IPS-18c (cell line): ENCODE results near the gene MLN.

Source experiments
- H3K4me3 ChIP-seq: 2 replicates; pipeline ENCODE4 v1.7.0; 2013; ENCODE audit warnings: low read depth, mild to moderate bottlenecking, low read length, moderate library complexity; ENCODE audit not compliant: insufficient read depth
- H3K9me3 ChIP-seq: one replicate; pipeline ENCODE4 v1.6.1; 2013; ENCODE audit warnings: mild to moderate bottlenecking, low read length, moderate library complexity; ENCODE audit not compliant: control insufficient read depth, insufficient read depth

The MLN gene

GRCh38 chr6:33784787-33785186 lies 19.0 kb downstream of the MLN start:
- Histone ChIP-seq H3K9me3 (no peaks in the 10 kb centered on the region), H3K4me3 (no peak overlapping the region; the same call in 1 of the 2 replicates)

- Histone ChIP-seq H3K4me3 (no peak overlapping the region), H3K9me3 (no peaks in the 10 kb centered on the region)
These were observed 19.9 kb downstream of the MLN start for GRCh38 chr6:33783781-33784520.

- peaks cover 2% of the 10 kb centered on the region for H3K9me3 ChIP-seq
- H3K4me3 ChIP-seq, result no peak overlapping the region
These were observed 21.2 kb downstream of the MLN start for GRCh38 chr6:33782561-33782960.

- Histone ChIP-seq H3K4me3 (no peak overlapping the region), H3K9me3 (peaks cover 2% of the 10 kb centered on the region)
These were observed 22.4 kb downstream of the MLN start for GRCh38 chr6:33781131-33781975.

- Histone ChIP-seq H3K4me3 (no peak overlapping the region), H3K9me3 (peaks cover 2% of the 10 kb centered on the region)
These were observed 23.9 kb downstream of the MLN start for GRCh38 chr6:33779895-33780294.

- Histone ChIP-seq H3K4me3 (no peak overlapping the region), H3K9me3 (peaks cover 2% of the 10 kb centered on the region)
These were observed 24.5 kb downstream of the MLN start for GRCh38 chr6:33779290-33779689.

GRCh38 chr6:33778444-33779121 lies 25.2 kb downstream of the MLN start:
- no peak overlapping the region for H3K4me3 ChIP-seq

GRCh38 chr6:33777398-33778388 lies 26.1 kb downstream of the MLN start:
- peaks cover 2% of the 10 kb centered on the region for H3K9me3 ChIP-seq
- no peak overlapping the region for H3K4me3 ChIP-seq

More at GRCh38 chr6:33778444-33779121, 25.2 kb downstream of the MLN start:
- H3K9me3 ChIP-seq, result peaks cover 2% of the 10 kb centered on the region

GRCh38 chr6:33776764-33777163 lies 27.0 kb downstream of the MLN start:
- Histone ChIP-seq H3K9me3 (peaks cover 2% of the 10 kb centered on the region), H3K4me3 (no peak overlapping the region)

- Histone ChIP-seq H3K9me3 (peaks cover 5% of the 10 kb centered on the region), H3K4me3 (no peak overlapping the region)
These were observed 27.6 kb downstream of the MLN start for GRCh38 chr6:33776186-33776585.

- Histone ChIP-seq H3K9me3 (peaks cover 5% of the 10 kb centered on the region), H3K4me3 (no peak overlapping the region)
These were observed 29.0 kb downstream of the MLN start for GRCh38 chr6:33774774-33775173.

- Histone ChIP-seq H3K4me3 (no peak overlapping the region), H3K9me3 (peaks cover 5% of the 10 kb centered on the region)
These were observed 30.8 kb downstream of the MLN start for GRCh38 chr6:33772902-33773472.

GRCh38 chr6:33772082-33772830 lies 31.5 kb downstream of the MLN start:
- H3K4me3 ChIP-seq, result no peak overlapping the region
- H3K9me3 ChIP-seq, result peaks cover 4% of the 10 kb centered on the region

GRCh38 chr6:33771146-33772081 lies 32.4 kb downstream of the MLN start:
- 0 out of 2 replicates have a peak overlapping the region, but pooled peaks have one; percentile 12 for H3K4me3 ChIP-seq
- peaks cover 7% of the 10 kb centered on the region for H3K9me3 ChIP-seq

- Histone ChIP-seq H3K9me3 (peaks cover 7% of the 10 kb centered on the region), H3K4me3 (0 out of 2 replicates have a peak overlapping the region, but pooled peaks have one; percentile 12)
These were observed 33.0 kb downstream of the MLN start for GRCh38 chr6:33770833-33771145.
